ENCODE data around the gene METTL26. TPM values are rescaled to one million over a fixed set of nuclear protein-coding genes. Genes with fewer than 3 reads are reported as not detected.

METTL26 gene
- total RNA-seq, 1 donor from 2014 or later = 53.5 TPM

- intact Hi-C loops (cut with DNase I) = no loop called here
- no peak for DNase-seq (ENCODE audit: missing footprints)
- no peak for ATAC-seq
These were observed 44.1 kb downstream of the METTL26 start for GRCh38 chr16:591892-592517.

GRCh38 chr16:591231-591630 lies 44.9 kb downstream of the METTL26 start:
- intact Hi-C loops (cut with DNase I) = no loop called here
- no peak for DNase-seq (ENCODE audit: missing footprints)
- no peak for ATAC-seq

- DNase-seq (ENCODE audit: missing footprints) = no peak
- ATAC-seq = no peak
- intact Hi-C loops (cut with DNase I) = no loop called here
These were observed 45.3 kb downstream of the METTL26 start for GRCh38 chr16:590815-591200.

GRCh38 chr16:590188-590814 lies 45.8 kb downstream of the METTL26 start:
- DNase-seq (ENCODE audit: missing footprints) (no peak), ATAC-seq (no peak)
- intact Hi-C loops (cut with DNase I) = no loop called here

GRCh38 chr16:589658-590187 lies 46.4 kb downstream of the METTL26 start, which contains the start of gene RAB40C:
Gene RAB40C (plus strand): TSS chr16:590066. CDS start chr16:590292, 226 bp downstream.
- DNase-seq (ENCODE audit: missing footprints) (peak; percentile 99), ATAC-seq (peak; percentile 95)
- intact Hi-C loops (cut with DNase I) = loop anchor here (2.0 to 5.0 kb wide), 2 partner anchors 47 to 73 kb away; partner anchors contain the start of gene METTL26

- intact Hi-C loops (cut with DNase I) = loop anchor here (2.0 to 5.0 kb wide), 2 partner anchors 48 to 73 kb away; partner anchors contain the start of gene METTL26
- ATAC-seq = peak; percentile 91
- DNase-seq (ENCODE audit: missing footprints) = peak; percentile 99
These were observed 47.0 kb downstream of the METTL26 start for GRCh38 chr16:588889-589657.

- intact Hi-C loops (cut with DNase I) = loop anchor here (2.0 to 5.0 kb wide), 2 partner anchors 48 to 74 kb away; partner anchors contain the start of gene METTL26
- no peak for ATAC-seq
These were observed 47.5 kb downstream of the METTL26 start for GRCh38 chr16:588639-588888.

GRCh38 chr16:586645-587590 lies 49.2 kb downstream of the METTL26 start:
- no peak for DNase-seq (ENCODE audit: missing footprints)
- ATAC-seq = no peak
- intact Hi-C loops (cut with DNase I) = loop anchor here (5.0 kb wide), 1 partner anchor 75 kb away; no protein-coding TSS in a partner anchor

More at GRCh38 chr16:588639-588888, 47.5 kb downstream of the METTL26 start:
- DNase-seq (ENCODE audit: missing footprints) = no peak

- DNase-seq (ENCODE audit: missing footprints) (no peak), ATAC-seq (no peak)
- intact Hi-C loops (cut with DNase I) = loop anchor here (5.0 kb wide), 1 partner anchor 76 kb away; no protein-coding TSS in a partner anchor
These were observed 50.0 kb downstream of the METTL26 start for GRCh38 chr16:586047-586644.

- no peak for DNase-seq (ENCODE audit: missing footprints)
- intact Hi-C loops (cut with DNase I) = loop anchor here (5.0 kb wide), 1 partner anchor 77 kb away; no protein-coding TSS in a partner anchor
- no peak for ATAC-seq
These were observed 50.8 kb downstream of the METTL26 start for GRCh38 chr16:585351-585750.

Other genes with a start within 250 kb of the METTL26 start
- 91.3 TPM for gene NME4, start 239.1 kb downstream of the METTL26 start, total RNA-seq
- 10.6 TPM for gene DECR2, start 234.4 kb downstream of the METTL26 start, total RNA-seq
- gene RAB11FIP3, start 210.7 kb downstream of the METTL26 start, total RNA-seq = 23.3 TPM
- gene CAPN15, start 108.6 kb downstream of the METTL26 start, total RNA-seq = 16.8 TPM
- gene PRR35, start 75.9 kb downstream of the METTL26 start, total RNA-seq = not detected
- 0.57 TPM for gene NHLRC4, start 69.3 kb downstream of the METTL26 start, total RNA-seq
- gene PIGQ, start 66.3 kb downstream of the METTL26 start, total RNA-seq = 16.6 TPM
- 8.8 TPM for gene RAB40C, start 46.2 kb downstream of the METTL26 start, total RNA-seq
- 0.16 TPM for gene WFIKKN1, start 5.3 kb downstream of the METTL26 start, total RNA-seq
- gene MCRIP2, start 5.5 kb upstream of the METTL26 start, total RNA-seq = 194 TPM
- gene WDR90, start 13.1 kb upstream of the METTL26 start, total RNA-seq = 7.7 TPM
- 86.0 TPM for gene RHOT2, start 31.8 kb upstream of the METTL26 start, total RNA-seq
- 2.1 TPM for gene RHBDL1, start 39.4 kb upstream of the METTL26 start, total RNA-seq
- gene STUB1, start 44.1 kb upstream of the METTL26 start, total RNA-seq = 120 TPM
- gene JMJD8, start 48.0 kb upstream of the METTL26 start, total RNA-seq = 46.4 TPM
- 7.8 TPM for gene WDR24, start 54.1 kb upstream of the METTL26 start, total RNA-seq
- not detected for gene FBXL16, start 69.5 kb upstream of the METTL26 start, total RNA-seq
- 60.4 TPM for gene METRN, start 78.8 kb upstream of the METTL26 start, total RNA-seq
- gene ANTKMT, start 84.8 kb upstream of the METTL26 start, total RNA-seq = 29.1 TPM
- gene CCDC78, start 90.1 kb upstream of the METTL26 start, total RNA-seq = 0.49 TPM
- 18.7 TPM for gene HAGHL, start 90.8 kb upstream of the METTL26 start, total RNA-seq
- gene CIAO3, start 104.7 kb upstream of the METTL26 start, total RNA-seq = 32.2 TPM
- gene MSLN, start 124.4 kb upstream of the METTL26 start, total RNA-seq = 1.9 TPM
- 9.7 TPM for gene RPUSD1, start 152.1 kb upstream of the METTL26 start, total RNA-seq
- gene CHTF18, start 152.3 kb upstream of the METTL26 start, total RNA-seq = 6.4 TPM
- gene GNG13, start 164.4 kb upstream of the METTL26 start, total RNA-seq = not detected

All from Right ventricle myocardium inferior (tissue), 1 donor.